Erythroblast (primary cell): ENCODE data around the gene MGRN1.

Experiments used
- GATA1 ChIP-seq: IDR thresholded peaks from 2 replicates; pipeline ENCODE4 v1.6.1; 2011; ENCODE audit warnings: low read depth, mild to moderate bottlenecking, control low read depth, low read length, moderate library complexity
- POLR2A ChIP-seq: IDR thresholded peaks from 2 replicates; pipeline ENCODE4 v1.6.1; 2011; ENCODE audit warnings: mild to moderate bottlenecking, low read length

GRCh38 chr16:4700380-4700996, 75.9 kb downstream of the MGRN1 start:
- TF ChIP-seq POLR2A (no peak), GATA1 (no peak)
